HT-29 (cell line): ENCODE results near the gene DDRGK1. TPM values are rescaled to one million over a fixed set of nuclear protein-coding genes. Genes with fewer than 3 reads are reported as not detected.

Experiments
- total RNA-seq: library from RNA; depleted of rRNA; stranded (reverse); fragments of >200 nt; shearing (Covaris generic); gene quantifications from 2 replicates; pipeline ENCODE4 v1.2.3, GENCODE V29; 2014; rRNA removed

Gene DDRGK1
- total RNA-seq, 1 experiment from 2014 or later: 55.5 TPM

Other genes with a start within 250 kb of the DDRGK1 start
- not detected in 2 replicates for gene GNRH2, start 161.1 kb downstream of the DDRGK1 start, total RNA-seq
- 150 and 154 TPM in 2 replicates for gene MRPS26, start 158.6 kb downstream of the DDRGK1 start, total RNA-seq
- gene OXT, start 133.1 kb downstream of the DDRGK1 start, total RNA-seq: not detected in 2 replicates
- not detected in 2 replicates for gene AVP, start 120.0 kb downstream of the DDRGK1 start, total RNA-seq
- gene FASTKD5, start 44.8 kb downstream of the DDRGK1 start, total RNA-seq: 11.3 and 11.9 TPM in 2 replicates
- gene UBOX5, start 44.8 kb downstream of the DDRGK1 start, total RNA-seq: 5.0 and 5.4 TPM in 2 replicates
- gene LZTS3, start 31.1 kb downstream of the DDRGK1 start, total RNA-seq: 6.5 and 6.6 TPM in 2 replicates
- 132 and 133 TPM in 2 replicates for gene ITPA, start 4.8 kb upstream of the DDRGK1 start, total RNA-seq
- 1.3 and 1.8 TPM in 2 replicates for gene SLC4A11, start 34.5 kb upstream of the DDRGK1 start, total RNA-seq
- gene DNAAF9, start 203.0 kb upstream of the DDRGK1 start, total RNA-seq: not detected in 2 replicates